Liver (tissue), 3 donors: ENCODE measurements around the gene SUGCT.
A peak's percentile ranks its signal among the peaks of the same experiment; 100 is the strongest.

ENCODE experiments used
- EGR1 ChIP-seq, 2 donors: IDR thresholded peaks; 2 replicates each; pipeline ENCODE4 v1.6.1; 2016 to 2018; ENCODE audit warnings: antibody characterized with exemption in 2 of 2, low read depth in 2 of 2
- RAD21 ChIP-seq, 2 donors: IDR thresholded peaks; 2 replicates each; pipeline ENCODE4 v1.6.1; 2016; ENCODE audit warnings: antibody characterized with exemption in 2 of 2, mild to moderate bottlenecking in 2 of 2
- TAF1 ChIP-seq: conservative IDR thresholded peaks from 2 replicates; pipeline ENCODE4 v1.6.1; 2016; ENCODE audit warnings: antibody characterized with exemption, mild to moderate bottlenecking
- TF ChIP-seq, protein P1 (sequence below): fragments of 150-350 bp; IDR thresholded peaks from 2 replicates; pipeline ENCODE4 v1.5.1; 2017; ENCODE audit warnings: improper control_type of control experiment, low read depth, low read length; ENCODE audit not compliant: missing input control
- TF ChIP-seq, protein P2 (sequence below): IDR thresholded peaks from 2 replicates; pipeline ENCODE4 v1.6.1; 2016; ENCODE audit warnings: antibody characterized with exemption
- TF ChIP-seq, protein P3 (sequence below): IDR thresholded peaks from 2 replicates; pipeline ENCODE4 v1.6.1; 2016; ENCODE audit warnings: antibody characterized with exemption, mild to moderate bottlenecking
- donor health status: healthy.
- donor health status: healthy.

DNA sequence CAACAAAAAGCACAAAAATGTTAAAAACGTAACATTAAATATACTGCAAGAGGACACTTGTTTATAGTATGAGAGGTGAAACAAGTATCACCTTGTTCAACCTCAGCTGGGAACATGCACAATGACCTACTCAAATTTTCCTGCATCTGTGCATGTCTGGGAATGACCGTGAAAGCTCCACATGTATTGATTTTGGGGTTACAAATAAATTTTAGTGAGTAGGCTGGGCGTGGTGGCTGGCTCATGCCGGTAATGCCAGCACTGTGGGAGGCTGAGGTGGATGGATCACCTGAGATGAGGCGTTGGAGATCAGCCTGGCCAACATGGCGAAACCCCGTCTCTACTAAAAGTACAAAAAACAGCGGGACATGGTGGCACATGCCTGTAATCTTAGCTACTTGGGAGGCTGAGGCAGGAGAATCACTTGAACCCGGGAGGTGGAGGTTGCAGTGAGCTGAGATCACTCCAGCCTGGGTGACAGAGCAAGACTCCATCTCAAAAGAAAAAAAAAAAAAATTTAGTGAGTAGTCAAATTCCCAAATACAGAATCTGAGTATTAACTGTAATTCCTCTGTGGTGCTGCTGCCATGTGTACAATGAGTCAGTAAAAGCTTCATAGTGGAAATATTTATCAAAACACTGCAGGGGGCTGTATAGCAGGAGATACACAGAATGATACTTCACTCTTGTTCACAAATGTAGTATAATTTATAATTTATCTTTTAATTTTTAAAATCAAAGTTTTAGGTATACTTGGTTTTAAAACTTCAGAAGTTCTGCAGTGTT is 41.1 kb downstream of the SUGCT start:
- TF ChIP-seq, protein P1, sequence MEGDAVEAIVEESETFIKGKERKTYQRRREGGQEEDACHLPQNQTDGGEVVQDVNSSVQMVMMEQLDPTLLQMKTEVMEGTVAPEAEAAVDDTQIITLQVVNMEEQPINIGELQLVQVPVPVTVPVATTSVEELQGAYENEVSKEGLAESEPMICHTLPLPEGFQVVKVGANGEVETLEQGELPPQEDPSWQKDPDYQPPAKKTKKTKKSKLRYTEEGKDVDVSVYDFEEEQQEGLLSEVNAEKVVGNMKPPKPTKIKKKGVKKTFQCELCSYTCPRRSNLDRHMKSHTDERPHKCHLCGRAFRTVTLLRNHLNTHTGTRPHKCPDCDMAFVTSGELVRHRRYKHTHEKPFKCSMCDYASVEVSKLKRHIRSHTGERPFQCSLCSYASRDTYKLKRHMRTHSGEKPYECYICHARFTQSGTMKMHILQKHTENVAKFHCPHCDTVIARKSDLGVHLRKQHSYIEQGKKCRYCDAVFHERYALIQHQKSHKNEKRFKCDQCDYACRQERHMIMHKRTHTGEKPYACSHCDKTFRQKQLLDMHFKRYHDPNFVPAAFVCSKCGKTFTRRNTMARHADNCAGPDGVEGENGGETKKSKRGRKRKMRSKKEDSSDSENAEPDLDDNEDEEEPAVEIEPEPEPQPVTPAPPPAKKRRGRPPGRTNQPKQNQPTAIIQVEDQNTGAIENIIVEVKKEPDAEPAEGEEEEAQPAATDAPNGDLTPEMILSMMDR: no peak
- TF ChIP-seq, protein P2, sequence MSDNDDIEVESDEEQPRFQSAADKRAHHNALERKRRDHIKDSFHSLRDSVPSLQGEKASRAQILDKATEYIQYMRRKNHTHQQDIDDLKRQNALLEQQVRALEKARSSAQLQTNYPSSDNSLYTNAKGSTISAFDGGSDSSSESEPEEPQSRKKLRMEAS: peak; percentile 21
- TF ChIP-seq RAD21 (IDR thresholded peaks at IDR 0.05) (no peak), TAF1 (no peak), EGR1 (IDR thresholded peaks at IDR 0.05; ENCODE audit: low read depth in 2 of 2) (no peak)
- TF ChIP-seq, protein P3, sequence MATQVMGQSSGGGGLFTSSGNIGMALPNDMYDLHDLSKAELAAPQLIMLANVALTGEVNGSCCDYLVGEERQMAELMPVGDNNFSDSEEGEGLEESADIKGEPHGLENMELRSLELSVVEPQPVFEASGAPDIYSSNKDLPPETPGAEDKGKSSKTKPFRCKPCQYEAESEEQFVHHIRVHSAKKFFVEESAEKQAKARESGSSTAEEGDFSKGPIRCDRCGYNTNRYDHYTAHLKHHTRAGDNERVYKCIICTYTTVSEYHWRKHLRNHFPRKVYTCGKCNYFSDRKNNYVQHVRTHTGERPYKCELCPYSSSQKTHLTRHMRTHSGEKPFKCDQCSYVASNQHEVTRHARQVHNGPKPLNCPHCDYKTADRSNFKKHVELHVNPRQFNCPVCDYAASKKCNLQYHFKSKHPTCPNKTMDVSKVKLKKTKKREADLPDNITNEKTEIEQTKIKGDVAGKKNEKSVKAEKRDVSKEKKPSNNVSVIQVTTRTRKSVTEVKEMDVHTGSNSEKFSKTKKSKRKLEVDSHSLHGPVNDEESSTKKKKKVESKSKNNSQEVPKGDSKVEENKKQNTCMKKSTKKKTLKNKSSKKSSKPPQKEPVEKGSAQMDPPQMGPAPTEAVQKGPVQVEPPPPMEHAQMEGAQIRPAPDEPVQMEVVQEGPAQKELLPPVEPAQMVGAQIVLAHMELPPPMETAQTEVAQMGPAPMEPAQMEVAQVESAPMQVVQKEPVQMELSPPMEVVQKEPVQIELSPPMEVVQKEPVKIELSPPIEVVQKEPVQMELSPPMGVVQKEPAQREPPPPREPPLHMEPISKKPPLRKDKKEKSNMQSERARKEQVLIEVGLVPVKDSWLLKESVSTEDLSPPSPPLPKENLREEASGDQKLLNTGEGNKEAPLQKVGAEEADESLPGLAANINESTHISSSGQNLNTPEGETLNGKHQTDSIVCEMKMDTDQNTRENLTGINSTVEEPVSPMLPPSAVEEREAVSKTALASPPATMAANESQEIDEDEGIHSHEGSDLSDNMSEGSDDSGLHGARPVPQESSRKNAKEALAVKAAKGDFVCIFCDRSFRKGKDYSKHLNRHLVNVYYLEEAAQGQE: no peak
